B cell (primary cell): Measurements from ENCODE around the gene TENM4.

Experiments used
- EZH2 ChIP-seq: IDR thresholded peaks from 2 replicates; pipeline ENCODE4 v1.6.1; 2012; ENCODE audit warnings: borderline replicate concordance, low read depth, mild to moderate bottlenecking, moderate library complexity, low read length; ENCODE audit not compliant: insufficient read depth, poor library complexity, severe bottlenecking
- TF ChIP-seq, protein P1 (sequence below): fragments of 200-600 bp; IDR thresholded peaks from one replicate; pipeline ENCODE4 v1.8.0; 2022; ENCODE audit warnings: antibody characterized with exemption, mild to moderate bottlenecking

- TF ChIP-seq, protein P1, sequence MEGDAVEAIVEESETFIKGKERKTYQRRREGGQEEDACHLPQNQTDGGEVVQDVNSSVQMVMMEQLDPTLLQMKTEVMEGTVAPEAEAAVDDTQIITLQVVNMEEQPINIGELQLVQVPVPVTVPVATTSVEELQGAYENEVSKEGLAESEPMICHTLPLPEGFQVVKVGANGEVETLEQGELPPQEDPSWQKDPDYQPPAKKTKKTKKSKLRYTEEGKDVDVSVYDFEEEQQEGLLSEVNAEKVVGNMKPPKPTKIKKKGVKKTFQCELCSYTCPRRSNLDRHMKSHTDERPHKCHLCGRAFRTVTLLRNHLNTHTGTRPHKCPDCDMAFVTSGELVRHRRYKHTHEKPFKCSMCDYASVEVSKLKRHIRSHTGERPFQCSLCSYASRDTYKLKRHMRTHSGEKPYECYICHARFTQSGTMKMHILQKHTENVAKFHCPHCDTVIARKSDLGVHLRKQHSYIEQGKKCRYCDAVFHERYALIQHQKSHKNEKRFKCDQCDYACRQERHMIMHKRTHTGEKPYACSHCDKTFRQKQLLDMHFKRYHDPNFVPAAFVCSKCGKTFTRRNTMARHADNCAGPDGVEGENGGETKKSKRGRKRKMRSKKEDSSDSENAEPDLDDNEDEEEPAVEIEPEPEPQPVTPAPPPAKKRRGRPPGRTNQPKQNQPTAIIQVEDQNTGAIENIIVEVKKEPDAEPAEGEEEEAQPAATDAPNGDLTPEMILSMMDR: no peak
- no peak for TF ChIP-seq EZH2
These were observed 486.6 kb downstream of the TENM4 start for GRCh38 chr11:78954261-78954660.
